CD4-positive, alpha-beta T cell (primary cell): Measurements from ENCODE around the gene SMARCD1. TPM values are rescaled to one million over a fixed set of nuclear protein-coding genes. Genes with fewer than 3 reads are reported as not detected.

Experiments used
- ATAC-seq: fragments of 200-7000 bp; cut with Tn5 transposase; one replicate; pipeline ENCODE4 v1.10.0; 2022; ENCODE audit warnings: mild to moderate bottlenecking; ENCODE audit not compliant: poor library complexity
- CTCF ChIA-PET: fragments of 350-600 bp; sonication (Branson Sonifier 250); formaldehyde crosslinking; loops from one replicate; lab custom pipeline; 2021; ENCODE audit warnings: antibody characterized with exemption, inconsistent platforms; lab: Charles Lee
- POLR2A ChIA-PET: fragments of 350-600 bp; sonication (Branson Sonifier 250); formaldehyde crosslinking; loops from one replicate; lab custom pipeline; 2021; ENCODE audit warnings: antibody characterized with exemption, inconsistent platforms; lab: Charles Lee
- DNase-seq, 14 experiments: peaks; one replicate each; pipeline ENCODE4 v3.0.0-alpha.2; 2013 to 2020; ENCODE audit warnings: mixed read lengths in 2 of 14
- H3K27ac ChIP-seq, 2 donors: one replicate each; pipeline versions ENCODE4 v1.5.1 to v1.7.0; 2013; ENCODE audit warnings: low read length in 2 of 2, low read depth in 1 of 2, mild to moderate bottlenecking in 1 of 2
- H3K27me3 ChIP-seq, 2 experiments: 1 replicate in 1 of 2; 2 replicates in 1 of 2; pipeline versions ENCODE4 v1.6.1 to v1.7.0; 2013; ENCODE audit warnings: low read length in 2 of 2, control low read depth in 1 of 2, mild to moderate bottlenecking in 1 of 2, moderate library complexity in 1 of 2; ENCODE audit not compliant: insufficient read depth in 2 of 2, control insufficient read depth in 1 of 2
- H3K36me3 ChIP-seq: one replicate; pipeline ENCODE4 v1.6.1; 2013; ENCODE audit warnings: low read length, control low read depth; ENCODE audit not compliant: insufficient read depth
- H3K4me1 ChIP-seq: one replicate; pipeline ENCODE4 v1.6.1; 2013; ENCODE audit warnings: low read length, control low read depth; ENCODE audit not compliant: insufficient read depth
- H3K4me3 ChIP-seq: one replicate; pipeline ENCODE4 v1.5.1; 2013; ENCODE audit warnings: mild to moderate bottlenecking, low read length, moderate library complexity
- H3K9me3 ChIP-seq, 2 experiments: 1 replicate in 1 of 2; 2 replicates in 1 of 2; pipeline versions ENCODE4 v1.6.1 to v1.7.0; 2013; ENCODE audit warnings: low read length in 2 of 2, mild to moderate bottlenecking in 2 of 2, control low read depth in 1 of 2, moderate library complexity in 1 of 2; ENCODE audit not compliant: control insufficient read depth in 1 of 2, insufficient read depth in 1 of 2
- H3K27ac Mint-ChIP-seq: one replicate; pipeline ENCODE4 v1.8.0; 2020; ENCODE audit warnings: mixed read lengths
- H3K27me3 Mint-ChIP-seq: one replicate; pipeline ENCODE4 v1.8.0; 2021; ENCODE audit warnings: mixed read lengths
- H3K36me3 Mint-ChIP-seq: one replicate; pipeline ENCODE4 v1.8.0; 2021; ENCODE audit warnings: low read depth, mixed read lengths
- H3K4me1 Mint-ChIP-seq: one replicate; pipeline ENCODE4 v1.8.0; 2021; ENCODE audit warnings: low read depth, mixed read lengths
- H3K4me3 Mint-ChIP-seq: one replicate; pipeline ENCODE4 v1.8.0; 2020; ENCODE audit warnings: mild to moderate bottlenecking, mixed read lengths
- H3K9me3 Mint-ChIP-seq: one replicate; pipeline ENCODE4 v1.8.0; 2020; ENCODE audit warnings: mixed read lengths
- intact Hi-C, 2 experiments: fragments of 100-400 bp; cut with DNase I in 1 of 2; cut with micrococcal nuclease in 1 of 2; formaldehyde crosslinking; loops; one replicate each; pipeline versions ENCODE4 v1.15.1 to v1.9.0; 2023 to 2025; cut with DNase I, micrococcal nuclease
- total RNA-seq, 174 experiments: library from RNA in 2 of 174; stranded (reverse) in 2 of 174; gene quantifications; one replicate each; pipeline ENCODE4 v1.2.3 and lab custom pipeline; 2021 to 2026
- TF ChIP-seq, protein P1 (sequence below): fragments of 200-600 bp; IDR thresholded peaks from one replicate; pipeline ENCODE4 v1.8.0; 2022; ENCODE audit warnings: antibody characterized with exemption, mild to moderate bottlenecking

Gene SMARCD1
- total RNA-seq, 2 experiments from 2014 or later, result 78.9 to 80.0 TPM

DNA sequence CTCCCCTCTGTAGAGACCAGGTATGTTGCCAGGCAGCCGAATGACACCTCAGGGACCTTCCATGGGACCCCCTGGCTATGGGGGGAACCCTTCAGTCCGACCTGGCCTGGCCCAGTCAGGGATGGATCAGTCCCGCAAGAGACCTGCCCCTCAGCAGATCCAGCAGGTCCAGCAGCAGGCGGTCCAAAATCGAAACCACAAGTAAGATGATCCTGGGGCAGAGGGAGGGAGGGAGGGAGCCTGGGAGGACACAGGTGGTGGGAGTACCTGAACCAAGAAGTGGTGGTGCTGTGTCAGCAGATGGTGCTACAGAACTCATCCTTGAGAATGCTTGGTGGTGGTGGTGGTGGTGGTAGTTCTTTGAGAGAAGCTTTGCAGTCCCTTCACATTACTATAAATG, 1.0 kb downstream of the SMARCD1 start:
- H3K4me3 ChIP-seq, result peak overlapping the region; percentile 95

DNA sequence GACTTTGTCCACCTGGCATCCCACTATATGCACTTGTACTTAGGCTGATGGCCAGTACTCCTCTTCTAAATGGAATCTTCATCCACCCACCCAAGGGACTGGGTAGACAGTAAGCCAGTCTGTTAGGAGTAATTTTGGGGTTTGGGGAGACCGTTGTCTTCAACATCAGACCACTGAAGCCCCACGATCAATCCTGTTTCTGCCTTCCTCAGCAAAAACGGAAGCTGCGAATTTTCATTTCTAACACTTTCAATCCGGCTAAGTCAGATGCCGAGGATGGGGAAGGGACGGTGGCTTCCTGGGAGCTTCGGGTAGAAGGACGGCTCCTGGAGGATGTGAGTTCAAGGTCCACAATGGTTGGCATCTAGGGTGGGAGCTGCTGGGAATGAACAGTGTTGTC, 2.0 kb downstream of the SMARCD1 start:
- TF ChIP-seq, protein P1, sequence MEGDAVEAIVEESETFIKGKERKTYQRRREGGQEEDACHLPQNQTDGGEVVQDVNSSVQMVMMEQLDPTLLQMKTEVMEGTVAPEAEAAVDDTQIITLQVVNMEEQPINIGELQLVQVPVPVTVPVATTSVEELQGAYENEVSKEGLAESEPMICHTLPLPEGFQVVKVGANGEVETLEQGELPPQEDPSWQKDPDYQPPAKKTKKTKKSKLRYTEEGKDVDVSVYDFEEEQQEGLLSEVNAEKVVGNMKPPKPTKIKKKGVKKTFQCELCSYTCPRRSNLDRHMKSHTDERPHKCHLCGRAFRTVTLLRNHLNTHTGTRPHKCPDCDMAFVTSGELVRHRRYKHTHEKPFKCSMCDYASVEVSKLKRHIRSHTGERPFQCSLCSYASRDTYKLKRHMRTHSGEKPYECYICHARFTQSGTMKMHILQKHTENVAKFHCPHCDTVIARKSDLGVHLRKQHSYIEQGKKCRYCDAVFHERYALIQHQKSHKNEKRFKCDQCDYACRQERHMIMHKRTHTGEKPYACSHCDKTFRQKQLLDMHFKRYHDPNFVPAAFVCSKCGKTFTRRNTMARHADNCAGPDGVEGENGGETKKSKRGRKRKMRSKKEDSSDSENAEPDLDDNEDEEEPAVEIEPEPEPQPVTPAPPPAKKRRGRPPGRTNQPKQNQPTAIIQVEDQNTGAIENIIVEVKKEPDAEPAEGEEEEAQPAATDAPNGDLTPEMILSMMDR, result no peak
- Histone ChIP-seq H3K9me3 (no peaks in the 10 kb centered on the region), H3K4me1 (peaks cover 21% of the 10 kb centered on the region), H3K27me3 (no peaks in the 10 kb centered on the region), H3K36me3 (peaks cover 53% of the 10 kb centered on the region), H3K4me3 (no peak overlapping the region), H3K27ac (no peak overlapping the region)
- intact Hi-C loops, result loop anchor here in 1 of 2 experiments (10.0 kb wide), 2 partner anchors 198 to 678 kb away; partner anchors contain the start of genes ATF1 and LIMA1
- Mint-ChIP-seq H3K4me3 (peak overlapping the region; percentile 96), H3K9me3 (no peaks in the 10 kb centered on the region), H3K4me1 (peaks cover 43% of the 10 kb centered on the region), H3K27ac (peak overlapping the region; percentile 99), H3K36me3 (peaks cover 65% of the 10 kb centered on the region), H3K27me3 (no peaks in the 10 kb centered on the region)
- DNase-seq (no peak), ATAC-seq (no peak)
- ChIA-PET POLR2A (interaction anchor here (4.6 kb wide), 1 partner anchor 24 kb away, joined by 127 read pairs; the partner anchor contains the start of gene COX14), CTCF (interaction anchor here (4.1 kb wide), 1 partner anchor 25 kb away, joined by 37 read pairs; the partner anchor contains the start of gene COX14)

More for the DNA sequence above, 1.0 kb downstream of the SMARCD1 start:
- H3K27me3 Mint-ChIP-seq, result no peaks in the 10 kb centered on the region
- POLR2A ChIA-PET, result interaction anchor here (1.2 to 4.6 kb wide), 4 partner anchors 25 to 135 kb away, joined by 3 to 127 read pairs (median 6); partner anchors contain the start of genes COX14 and RACGAP1
- DNase-seq, result peak in 1 of 14 experiments; percentile 28
- peaks cover 43% of the 10 kb centered on the region for H3K36me3 ChIP-seq
- peak overlapping the region; percentile 99 for H3K27ac Mint-ChIP-seq
- H3K9me3 Mint-ChIP-seq, result no peaks in the 10 kb centered on the region
- H3K27ac ChIP-seq, result peak overlapping the region; percentile 82 to 95
- H3K4me3 Mint-ChIP-seq, result peak overlapping the region; percentile 96
- H3K4me1 Mint-ChIP-seq, result peaks cover 43% of the 10 kb centered on the region
- peaks cover 21% of the 10 kb centered on the region for H3K4me1 ChIP-seq
- no peak for ATAC-seq
- no peaks in the 10 kb centered on the region for H3K9me3 ChIP-seq
- H3K27me3 ChIP-seq, result no peaks in the 10 kb centered on the region
- TF ChIP-seq, protein P1, result no peak
- intact Hi-C loops, result loop anchor here in 1 of 2 experiments (1.0 to 10.0 kb wide), 3 partner anchors 25 to 679 kb away; partner anchors contain the start of genes ATF1 and LIMA1
- H3K36me3 Mint-ChIP-seq, result peaks cover 56% of the 10 kb centered on the region
- CTCF ChIA-PET, result interaction anchor here (1.3 to 4.5 kb wide), 2 partner anchors 26 to 27 kb away, joined by 3 to 83 read pairs; partner anchors contain the start of gene COX14

DNA sequence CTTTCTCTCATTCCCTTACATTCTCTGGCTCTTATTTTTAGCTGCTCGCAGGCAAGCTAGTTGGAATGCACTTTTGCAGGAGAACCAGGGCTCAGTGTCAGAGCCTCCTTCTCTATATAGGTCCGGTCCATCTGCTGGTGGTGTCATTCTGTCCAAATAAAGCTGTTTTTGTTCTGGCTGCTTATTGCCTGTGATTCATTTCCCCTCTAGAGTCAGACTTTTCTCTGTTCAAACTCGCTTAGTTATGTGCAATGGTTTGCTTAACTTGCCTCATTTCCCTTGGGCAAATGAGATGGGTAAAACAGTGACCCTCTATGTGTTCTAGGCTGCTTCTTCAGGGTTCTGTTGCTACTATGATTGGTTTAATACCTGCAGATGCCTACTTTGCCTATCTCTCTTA, 2.9 kb downstream of the SMARCD1 start:
- H3K9me3 Mint-ChIP-seq, result no peaks in the 10 kb centered on the region
- H3K4me1 Mint-ChIP-seq, result peaks cover 43% of the 10 kb centered on the region
- DNase-seq, result no peak
- Histone ChIP-seq H3K27me3 (no peaks in the 10 kb centered on the region), H3K9me3 (no peaks in the 10 kb centered on the region), H3K4me1 (peaks cover 21% of the 10 kb centered on the region), H3K4me3 (no peak overlapping the region), H3K36me3 (peaks cover 58% of the 10 kb centered on the region), H3K27ac (no peak overlapping the region)
- TF ChIP-seq, protein P1, result no peak
- H3K27ac Mint-ChIP-seq, result peak overlapping the region; percentile 17
- no peaks in the 10 kb centered on the region for H3K27me3 Mint-ChIP-seq
- ATAC-seq, result no peak
- peaks cover 67% of the 10 kb centered on the region for H3K36me3 Mint-ChIP-seq
- ChIA-PET CTCF (interaction anchor here (4.1 kb wide), 1 partner anchor 24 kb away, joined by 37 read pairs; the partner anchor contains the start of gene COX14), POLR2A (interaction anchor here (4.6 kb wide), 1 partner anchor 23 kb away, joined by 127 read pairs; the partner anchor contains the start of gene COX14)
- H3K4me3 Mint-ChIP-seq, result peak overlapping the region; percentile 70
- intact Hi-C loops, result loop anchor here in 1 of 2 experiments (10.0 kb wide), 2 partner anchors 197 to 677 kb away; partner anchors contain the start of genes ATF1 and LIMA1
